A549 (cell line): ENCODE measurements around the gene CAMK4.

Experiments
- EP300 ChIP-seq, 2 experiments: fragments of >200 bp; sonication (Bioruptor Twin); formaldehyde crosslinking; IDR thresholded peaks; 2 replicates in 1 of 2; 3 replicates in 1 of 2; pipeline ENCODE4 v1.6.1; 2016 to 2017
- HOXB13 ChIP-seq: fragments of 250-450 bp; sonication (Bioruptor Pico); IDR thresholded peaks from 2 replicates; pipeline ENCODE4 v1.5.0; 2020; ENCODE audit warnings: low read depth, mild to moderate bottlenecking, moderate library complexity
- HOXB5 ChIP-seq: fragments of 250-450 bp; sonication (Bioruptor Pico); IDR thresholded peaks from 2 replicates; pipeline ENCODE4 v1.5.0; 2020; ENCODE audit warnings: mild to moderate bottlenecking, moderate library complexity
- KDM1A ChIP-seq: fragments of 200-600 bp; sonication (generic); IDR thresholded peaks from 2 replicates; pipeline ENCODE4 v1.6.1; 2016; ENCODE audit warnings: low read depth, mild to moderate bottlenecking
- MAFK ChIP-seq: fragments of 450-650 bp; IDR thresholded peaks from 2 replicates; pipeline ENCODE4 v1.6.1; 2014; ENCODE audit not compliant: partially characterized antibody
- RAD21 ChIP-seq, 2 experiments: fragments of >200 bp in 1 of 2; sonication (Bioruptor Twin) in 1 of 2; formaldehyde crosslinking in 1 of 2; IDR thresholded peaks in 1 of 2; conservative IDR thresholded peaks in 1 of 2; 2 replicates in 1 of 2; 3 replicates in 1 of 2; pipeline ENCODE4 v1.6.1; 2012 to 2018; ENCODE audit warnings: inconsistent platforms in 1 of 2
- RNF2 ChIP-seq: fragments of 200-600 bp; sonication (generic); IDR thresholded peaks from 2 replicates; pipeline ENCODE4 v1.6.1; 2016; ENCODE audit warnings: low read depth, mild to moderate bottlenecking, antibody characterized with exemption, moderate library complexity, borderline replicate concordance
- SMC3 ChIP-seq: fragments of >200 bp; sonication (Bioruptor Twin); formaldehyde crosslinking; IDR thresholded peaks from 3 replicates; pipeline ENCODE4 v1.6.1; 2018; ENCODE audit warnings: inconsistent platforms
- TF ChIP-seq, protein P1 (sequence below): fragments of >200 bp; sonication (Bioruptor Twin); formaldehyde crosslinking; IDR thresholded peaks from 3 replicates; pipeline ENCODE4 v1.5.1; 2016
- TF ChIP-seq, protein P2 (sequence below): IDR thresholded peaks from 2 replicates; pipeline ENCODE4 v1.6.1; 2012

- TF ChIP-seq HOXB13 (CRISPR knock-in tag) (no peak), SMC3 (no peak), EP300 (IDR thresholded peaks at IDR 0.05) (no peak), RAD21 (conservative IDR thresholded peaks at IDR 0.05 in 1 of 2, IDR thresholded peaks at IDR 0.05 in 1 of 2) (no peak), KDM1A (no peak), MAFK (no peak), HOXB5 (CRISPR knock-in tag) (no peak), RNF2 (no peak)
- TF ChIP-seq, protein P1, sequence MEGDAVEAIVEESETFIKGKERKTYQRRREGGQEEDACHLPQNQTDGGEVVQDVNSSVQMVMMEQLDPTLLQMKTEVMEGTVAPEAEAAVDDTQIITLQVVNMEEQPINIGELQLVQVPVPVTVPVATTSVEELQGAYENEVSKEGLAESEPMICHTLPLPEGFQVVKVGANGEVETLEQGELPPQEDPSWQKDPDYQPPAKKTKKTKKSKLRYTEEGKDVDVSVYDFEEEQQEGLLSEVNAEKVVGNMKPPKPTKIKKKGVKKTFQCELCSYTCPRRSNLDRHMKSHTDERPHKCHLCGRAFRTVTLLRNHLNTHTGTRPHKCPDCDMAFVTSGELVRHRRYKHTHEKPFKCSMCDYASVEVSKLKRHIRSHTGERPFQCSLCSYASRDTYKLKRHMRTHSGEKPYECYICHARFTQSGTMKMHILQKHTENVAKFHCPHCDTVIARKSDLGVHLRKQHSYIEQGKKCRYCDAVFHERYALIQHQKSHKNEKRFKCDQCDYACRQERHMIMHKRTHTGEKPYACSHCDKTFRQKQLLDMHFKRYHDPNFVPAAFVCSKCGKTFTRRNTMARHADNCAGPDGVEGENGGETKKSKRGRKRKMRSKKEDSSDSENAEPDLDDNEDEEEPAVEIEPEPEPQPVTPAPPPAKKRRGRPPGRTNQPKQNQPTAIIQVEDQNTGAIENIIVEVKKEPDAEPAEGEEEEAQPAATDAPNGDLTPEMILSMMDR, result no peak
- TF ChIP-seq, protein P2, sequence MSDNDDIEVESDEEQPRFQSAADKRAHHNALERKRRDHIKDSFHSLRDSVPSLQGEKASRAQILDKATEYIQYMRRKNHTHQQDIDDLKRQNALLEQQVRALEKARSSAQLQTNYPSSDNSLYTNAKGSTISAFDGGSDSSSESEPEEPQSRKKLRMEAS, result no peak
Measured at GRCh38 chr5:111394586-111394985, 170.4 kb downstream of the CAMK4 start.
